GM18873 (cell line): ENCODE measurements around the gene LRRC53.

Experiments
- ATAC-seq: cut with Tn5 transposase; IDR thresholded peaks from one replicate; pipeline ENCODE4 v1.9.1; 2021; ENCODE audit warnings: mild to moderate bottlenecking, moderate library complexity, moderate number of reproducible peaks; ENCODE audit not compliant: unreplicated experiment, low FRiP score

Gene LRRC53

GRCh38 chr1:74504125-74504932, 8.1 kb downstream of the LRRC53 start:
- peak; percentile 72 for ATAC-seq

- ATAC-seq, result no peak
Measured at GRCh38 chr1:74502858-74503257, 9.6 kb downstream of the LRRC53 start.

- ATAC-seq, result no peak
Measured at GRCh38 chr1:74502432-74502831, 10.0 kb downstream of the LRRC53 start.

GRCh38 chr1:74498901-74499300, 13.5 kb downstream of the LRRC53 start:
- ATAC-seq, result no peak

- no peak for ATAC-seq
Measured at GRCh38 chr1:74496669-74497068, 15.7 kb downstream of the LRRC53 start.

- no peak for ATAC-seq
Measured at GRCh38 chr1:74486036-74486435, 26.4 kb downstream of the LRRC53 start.

- no peak for ATAC-seq
Measured at GRCh38 chr1:74485622-74486021, 26.8 kb downstream of the LRRC53 start.

- ATAC-seq, result no peak
Measured at GRCh38 chr1:74481607-74482006, 30.8 kb downstream of the LRRC53 start.

GRCh38 chr1:74480068-74480467, 32.3 kb downstream of the LRRC53 start:
- ATAC-seq, result no peak

GRCh38 chr1:74478979-74479378, 33.4 kb downstream of the LRRC53 start:
- no peak for ATAC-seq

- no peak for ATAC-seq
Measured at GRCh38 chr1:74474585-74474984, 37.8 kb downstream of the LRRC53 start.

- ATAC-seq, result no peak
Measured at GRCh38 chr1:74471470-74471869, 40.9 kb downstream of the LRRC53 start.

- no peak for ATAC-seq
Measured at GRCh38 chr1:74470936-74471335, 41.5 kb downstream of the LRRC53 start.

- ATAC-seq, result no peak
Measured at GRCh38 chr1:74470251-74470650, 42.2 kb downstream of the LRRC53 start.

GRCh38 chr1:74468982-74469603, 43.3 kb downstream of the LRRC53 start:
- no peak for ATAC-seq

- ATAC-seq, result no peak
Measured at GRCh38 chr1:74467786-74468377, 44.5 kb downstream of the LRRC53 start.

GRCh38 chr1:74465193-74465681, 47.2 kb downstream of the LRRC53 start:
- ATAC-seq, result no peak

GRCh38 chr1:74464037-74464436, 48.4 kb downstream of the LRRC53 start:
- no peak for ATAC-seq

GRCh38 chr1:74463333-74463988, 49.0 kb downstream of the LRRC53 start:
- peak; percentile 80 for ATAC-seq

GRCh38 chr1:74457253-74457652, 55.2 kb downstream of the LRRC53 start:
- no peak for ATAC-seq

GRCh38 chr1:74455390-74455789, 57.0 kb downstream of the LRRC53 start:
- ATAC-seq, result no peak
